ENCODE measurements around the gene PLEKHO1. TPM values are rescaled to one million over a fixed set of nuclear protein-coding genes. Genes with fewer than 3 reads are reported as not detected.
"Not testable (repeated sequence)": the region's sequence is repeated elsewhere in the genome, so short reads cannot be mapped to it uniquely, and the experiment has no call there.

The PLEKHO1 gene
- total and polyA plus RNA-seq, 2 donors = 49.9 to 207 TPM

- H3K4me3 ChIP-seq (ENCODE audit: low read depth, low read length) = no peak overlapping the region
- no peak overlapping the region for H3K27ac ChIP-seq (ENCODE audit: low read depth)
- DNase-seq (ENCODE audit: extremely low spot score) = no peak
- WGBS = 88% methylated on average over 7 of the region's 7 CpGs
- H3K4me1 ChIP-seq (ENCODE audit: insufficient read depth) = no peaks in the 10 kb centered on the region
- no peaks in the 10 kb centered on the region for H3K36me3 ChIP-seq (ENCODE audit: insufficient read depth)
Measured at GRCh38 chr1:150207281-150207971, 57.7 kb downstream of the PLEKHO1 start.

- not testable (repeated sequence) for H3K36me3 ChIP-seq (ENCODE audit: insufficient read depth); H3K4me1 ChIP-seq (ENCODE audit: insufficient read depth); H3K27ac ChIP-seq (ENCODE audit: low read depth); H3K4me3 ChIP-seq (ENCODE audit: low read depth, low read length); DNase-seq (ENCODE audit: extremely low spot score)
- 89% methylated on average over 6 of the region's 6 CpGs for WGBS
Measured at GRCh38 chr1:150208460-150208859, 58.7 kb downstream of the PLEKHO1 start.

Other genes with a start within 250 kb of the PLEKHO1 start
- gene SV2A, start 232.1 kb upstream of the PLEKHO1 start, total RNA-seq = 5.5 TPM
- 7.3 TPM for gene SV2A, start 232.1 kb upstream of the PLEKHO1 start, polyA plus RNA-seq
- 16.8 TPM for gene SF3B4, start 222.1 kb upstream of the PLEKHO1 start, total RNA-seq
- gene SF3B4, start 222.1 kb upstream of the PLEKHO1 start, polyA plus RNA-seq = 54.0 TPM
- 20.9 TPM for gene MTMR11, start 213.0 kb upstream of the PLEKHO1 start, total RNA-seq
- gene MTMR11, start 213.0 kb upstream of the PLEKHO1 start, polyA plus RNA-seq = 15.2 TPM
- gene OTUD7B, start 139.2 kb upstream of the PLEKHO1 start, total RNA-seq = 20.9 TPM
- 9.2 TPM for gene OTUD7B, start 139.2 kb upstream of the PLEKHO1 start, polyA plus RNA-seq
- gene VPS45, start 82.1 kb upstream of the PLEKHO1 start, total RNA-seq = 102 TPM
- gene VPS45, start 82.1 kb upstream of the PLEKHO1 start, polyA plus RNA-seq = 28.8 TPM
- 38.8 TPM for gene ANP32E, start 86.2 kb downstream of the PLEKHO1 start, total RNA-seq
- 30.8 TPM for gene ANP32E, start 86.2 kb downstream of the PLEKHO1 start, polyA plus RNA-seq
- gene CA14, start 107.9 kb downstream of the PLEKHO1 start, total RNA-seq = 0.37 TPM
- gene CA14, start 107.9 kb downstream of the PLEKHO1 start, polyA plus RNA-seq = 1.9 TPM
- gene APH1A, start 119.1 kb downstream of the PLEKHO1 start, total RNA-seq = 73.0 TPM
- 114 TPM for gene APH1A, start 119.1 kb downstream of the PLEKHO1 start, polyA plus RNA-seq
- 74.2 TPM for gene C1orf54, start 122.9 kb downstream of the PLEKHO1 start, total RNA-seq
- gene C1orf54, start 122.9 kb downstream of the PLEKHO1 start, polyA plus RNA-seq = 21.5 TPM
- gene CIART, start 132.6 kb downstream of the PLEKHO1 start, total RNA-seq = 2.4 TPM
- gene CIART, start 132.6 kb downstream of the PLEKHO1 start, polyA plus RNA-seq = 13.0 TPM
- 33.6 TPM for gene MRPS21, start 143.9 kb downstream of the PLEKHO1 start, total RNA-seq
- gene MRPS21, start 143.9 kb downstream of the PLEKHO1 start, polyA plus RNA-seq = 68.5 TPM
- gene PRPF3, start 171.6 kb downstream of the PLEKHO1 start, total RNA-seq = 66.6 TPM
- gene PRPF3, start 171.6 kb downstream of the PLEKHO1 start, polyA plus RNA-seq = 34.9 TPM
- gene RPRD2, start 214.2 kb downstream of the PLEKHO1 start, total RNA-seq = 23.4 TPM
- 19.3 TPM for gene RPRD2, start 214.2 kb downstream of the PLEKHO1 start, polyA plus RNA-seq